Measurements from ENCODE around the gene NFE2L1. TPM values are rescaled to one million over a fixed set of nuclear protein-coding genes. Genes with fewer than 3 reads are reported as not detected.
A peak's percentile ranks its signal among the peaks of the same experiment; 100 is the strongest.

The NFE2L1 gene
- total RNA-seq, 1 experiment from 2014 or later = 135 TPM

DNA sequence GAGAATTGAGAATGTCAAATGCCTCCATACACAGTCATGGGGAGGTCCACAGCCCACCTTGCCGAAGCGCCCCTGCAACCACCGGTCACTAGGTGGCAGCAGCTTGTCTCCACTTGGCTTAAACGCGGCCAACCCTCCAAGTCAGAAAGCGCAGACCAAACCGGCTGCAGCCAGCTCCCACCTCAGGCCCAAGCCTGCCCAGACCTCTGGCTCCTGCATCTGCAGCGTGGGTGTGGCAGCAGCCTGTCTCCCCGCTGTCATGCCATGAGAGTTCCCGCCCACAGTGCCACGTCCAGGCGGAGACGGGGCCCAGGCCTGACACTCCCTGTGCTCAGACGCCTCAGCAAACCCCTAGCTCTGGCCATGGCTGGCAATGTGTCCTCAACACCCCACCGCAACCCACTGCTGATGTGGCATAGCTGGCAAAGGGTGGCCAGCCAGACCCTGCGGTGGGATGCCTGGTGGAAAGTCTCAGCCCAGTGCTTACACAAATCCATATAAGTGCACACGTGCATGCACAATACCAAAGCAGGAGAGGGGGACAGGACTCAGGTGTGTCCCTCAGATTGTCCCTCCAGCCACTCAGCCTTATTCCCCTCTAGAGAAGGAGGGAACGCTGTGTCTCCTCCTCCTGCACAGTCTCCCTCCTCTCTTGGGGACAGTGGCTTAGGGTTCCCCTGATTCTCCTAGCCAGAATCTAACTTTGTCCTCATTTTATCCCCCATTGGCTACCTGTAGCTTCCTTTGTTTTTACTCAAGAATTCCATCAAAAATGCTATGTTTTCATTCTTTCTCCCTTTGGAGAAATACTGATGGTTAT, 21.4 kb upstream of the NFE2L1 start:
- H3K4me2 ChIP-seq (ENCODE audit: low read length) = peak overlapping the region; percentile 95
- ChIA-PET POLR2A (interaction anchor here (0.7 to 2.6 kb wide), 10 partner anchors 9 to 586 kb away, joined by 3 to 45 read pairs (median 5); partner anchors contain the start of genes CBX1, NFE2L1 and SNX11), RAD21 (ENCODE audit: low non-redundant PET in 1 of 2, low total read pairs in 2 of 2, uncharacterized antibody in 2 of 2, unreplicated experiment in 2 of 2) (interaction anchor here (0.5 to 3.0 kb wide), 10 partner anchors 18 to 107 kb away, joined by 3 to 19 read pairs (median 4); partner anchors contain the start of gene NFE2L1 (in 2 of the 2)), CTCF (interaction anchor here (0.8 to 3.5 kb wide), 34 partner anchors 8 to 858 kb away, joined by 3 to 171 read pairs (median 5); partner anchors contain the start of genes CBX1, HOXB8, NFE2L1 and PNPO)
- peak overlapping the region; percentile 96 for H2AFZ ChIP-seq (ENCODE audit: low read depth, low read length, poor library complexity, severe bottlenecking)
- H3K27ac ChIP-seq (ENCODE audit: low read depth, low read length) = peak overlapping the region; percentile 64; the same call in 1 of the 2 replicates
- H3K9me2 ChIP-seq (ENCODE audit: insufficient read depth) = no peaks in the 10 kb centered on the region
- no peaks in the 10 kb centered on the region for H3K27me3 ChIP-seq (ENCODE audit: insufficient read depth, low read length)
- no peaks in the 10 kb centered on the region for H3K9me3 ChIP-seq (ENCODE audit: control insufficient read depth in 1 of 2, insufficient read depth in 1 of 2, low read depth in 1 of 2, low read length in 2 of 2)
- H3K79me2 ChIP-seq (ENCODE audit: insufficient read depth, low read length) = no peaks in the 10 kb centered on the region
- peak; percentile 52 for ATAC-seq
- H3K36me3 ChIP-seq (ENCODE audit: control insufficient read depth in 1 of 2, insufficient read depth in 2 of 2, low read length in 2 of 2) = no peaks in the 10 kb centered on the region
- intact Hi-C loops (cut with micrococcal nuclease) = loop anchor here (1.0 to 10.0 kb wide), 7 partner anchors 22 to 1008 kb away; partner anchors contain the start of gene NFE2L1
- no peaks in the 10 kb centered on the region for H4K20me1 ChIP-seq (ENCODE audit: insufficient read depth)
- BruUV-seq (replicated peaks) = no TSS peak
- peaks cover 26 to 45% of the 10 kb centered on the region in 2 experiments for H3K4me1 ChIP-seq (ENCODE audit: control insufficient read depth in 1 of 2, insufficient read depth in 2 of 2, low read length in 2 of 2)
- peak overlapping the region; percentile 54 to 62 for H3K4me3 ChIP-seq (replicated peaks in 1 of 2; ENCODE audit: low read depth in 1 of 2, low read length in 2 of 2)
- DNase-seq (ENCODE audit: low read depth, low spot score) = peak; percentile 90
- H3K9ac ChIP-seq (ENCODE audit: low read length) = peak overlapping the region; percentile 57
- TF ChIP-seq SP1 (IDR thresholded peaks at IDR 0.05; ENCODE audit: low read depth) (no peak), FOSL1 (IDR thresholded peaks at IDR 0.05; ENCODE audit: low read depth) (no peak), POLR2AphosphoS5 (IDR thresholded peaks at IDR 0.05; ENCODE audit: low read depth, low read length) (peak; percentile 67; the same call in 1 of the 2 replicates), JUND (IDR thresholded peaks at IDR 0.05) (no peak), ZFX (IDR thresholded peaks at IDR 0.05) (peak; percentile 54; the same call in 1 of the 2 replicates), ZNF274 (IDR thresholded peaks at IDR 0.05; ENCODE audit: low read depth, low read length) (no peak), EZH2 (IDR thresholded peaks at IDR 0.05) (no peak), YY1 (IDR thresholded peaks at IDR 0.05; ENCODE audit: extremely low read depth, insufficient replicate concordance, low read depth, low read length) (peak; percentile 29), POLR2A (IDR thresholded peaks at IDR 0.05; ENCODE audit: borderline replicate concordance, extremely low read depth, insufficient read depth, insufficient read length) (peak; percentile 37), CEBPB (IDR thresholded peaks at IDR 0.05; ENCODE audit: low read depth) (no peak), EZH2phosphoT487 (IDR thresholded peaks at IDR 0.05; ENCODE audit: borderline replicate concordance) (no peak), SIN3A (IDR thresholded peaks at IDR 0.05; ENCODE audit: low read depth) (no peak), CBX3 (IDR thresholded peaks at IDR 0.05; ENCODE audit: low read depth) (no peak), RAD21 (IDR thresholded peaks at IDR 0.05; ENCODE audit: low read depth) (no peak), ATF3 (IDR thresholded peaks at IDR 0.05) (no peak), ELF1 (IDR thresholded peaks at IDR 0.05; ENCODE audit: borderline replicate concordance, low read depth) (no peak), TCF7L2 (IDR thresholded peaks at IDR 0.05; ENCODE audit: borderline replicate concordance, extremely low read depth, insufficient read depth, insufficient read length) (peak; percentile 31), EGR1 (IDR thresholded peaks at IDR 0.05; ENCODE audit: low read depth) (no peak)
- TF ChIP-seq, protein P1, sequence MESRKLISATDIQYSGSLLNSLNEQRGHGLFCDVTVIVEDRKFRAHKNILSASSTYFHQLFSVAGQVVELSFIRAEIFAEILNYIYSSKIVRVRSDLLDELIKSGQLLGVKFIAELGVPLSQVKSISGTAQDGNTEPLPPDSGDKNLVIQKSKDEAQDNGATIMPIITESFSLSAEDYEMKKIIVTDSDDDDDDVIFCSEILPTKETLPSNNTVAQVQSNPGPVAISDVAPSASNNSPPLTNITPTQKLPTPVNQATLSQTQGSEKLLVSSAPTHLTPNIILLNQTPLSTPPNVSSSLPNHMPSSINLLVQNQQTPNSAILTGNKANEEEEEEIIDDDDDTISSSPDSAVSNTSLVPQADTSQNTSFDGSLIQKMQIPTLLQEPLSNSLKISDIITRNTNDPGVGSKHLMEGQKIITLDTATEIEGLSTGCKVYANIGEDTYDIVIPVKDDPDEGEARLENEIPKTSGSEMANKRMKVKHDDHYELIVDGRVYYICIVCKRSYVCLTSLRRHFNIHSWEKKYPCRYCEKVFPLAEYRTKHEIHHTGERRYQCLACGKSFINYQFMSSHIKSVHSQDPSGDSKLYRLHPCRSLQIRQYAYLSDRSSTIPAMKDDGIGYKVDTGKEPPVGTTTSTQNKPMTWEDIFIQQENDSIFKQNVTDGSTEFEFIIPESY (IDR thresholded peaks at IDR 0.05; ENCODE audit: extremely low read depth, insufficient replicate concordance, low read length) = no peak
- TF ChIP-seq, protein P2, sequence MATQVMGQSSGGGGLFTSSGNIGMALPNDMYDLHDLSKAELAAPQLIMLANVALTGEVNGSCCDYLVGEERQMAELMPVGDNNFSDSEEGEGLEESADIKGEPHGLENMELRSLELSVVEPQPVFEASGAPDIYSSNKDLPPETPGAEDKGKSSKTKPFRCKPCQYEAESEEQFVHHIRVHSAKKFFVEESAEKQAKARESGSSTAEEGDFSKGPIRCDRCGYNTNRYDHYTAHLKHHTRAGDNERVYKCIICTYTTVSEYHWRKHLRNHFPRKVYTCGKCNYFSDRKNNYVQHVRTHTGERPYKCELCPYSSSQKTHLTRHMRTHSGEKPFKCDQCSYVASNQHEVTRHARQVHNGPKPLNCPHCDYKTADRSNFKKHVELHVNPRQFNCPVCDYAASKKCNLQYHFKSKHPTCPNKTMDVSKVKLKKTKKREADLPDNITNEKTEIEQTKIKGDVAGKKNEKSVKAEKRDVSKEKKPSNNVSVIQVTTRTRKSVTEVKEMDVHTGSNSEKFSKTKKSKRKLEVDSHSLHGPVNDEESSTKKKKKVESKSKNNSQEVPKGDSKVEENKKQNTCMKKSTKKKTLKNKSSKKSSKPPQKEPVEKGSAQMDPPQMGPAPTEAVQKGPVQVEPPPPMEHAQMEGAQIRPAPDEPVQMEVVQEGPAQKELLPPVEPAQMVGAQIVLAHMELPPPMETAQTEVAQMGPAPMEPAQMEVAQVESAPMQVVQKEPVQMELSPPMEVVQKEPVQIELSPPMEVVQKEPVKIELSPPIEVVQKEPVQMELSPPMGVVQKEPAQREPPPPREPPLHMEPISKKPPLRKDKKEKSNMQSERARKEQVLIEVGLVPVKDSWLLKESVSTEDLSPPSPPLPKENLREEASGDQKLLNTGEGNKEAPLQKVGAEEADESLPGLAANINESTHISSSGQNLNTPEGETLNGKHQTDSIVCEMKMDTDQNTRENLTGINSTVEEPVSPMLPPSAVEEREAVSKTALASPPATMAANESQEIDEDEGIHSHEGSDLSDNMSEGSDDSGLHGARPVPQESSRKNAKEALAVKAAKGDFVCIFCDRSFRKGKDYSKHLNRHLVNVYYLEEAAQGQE (IDR thresholded peaks at IDR 0.05; ENCODE audit: low read depth) = no peak

Data from HCT116 (cell line).